ENCODE measurements around the gene SNPH. TPM values are rescaled to one million over a fixed set of nuclear protein-coding genes. Genes with fewer than 3 reads are reported as not detected.

The SNPH gene
- total and polyA plus RNA-seq, 2 of the 8 experiments (the other 6 are each of a cell fraction or from before 2014, with no cell fraction given), result 0.98 to 4.9 TPM

GRCh38 chr20:1265916-1266166 lies 253 bp upstream of the SNPH start (continued):
- TF ChIP-seq BCL11A (IDR thresholded peaks at IDR 0.05; ENCODE audit: low read depth in 2 of 2, low read length in 2 of 2), result no peak
- peak in 1 of 2 experiments; percentile 72; a peak in 1 of 4 replicates for TF ChIP-seq HDAC2 (IDR thresholded peaks at IDR 0.05; ENCODE audit: borderline replicate concordance in 1 of 2, low read depth in 2 of 2, low read length in 2 of 2)
- TF ChIP-seq SP2 (IDR thresholded peaks at IDR 0.05; ENCODE audit: low read length), result no peak
- no peak for TF ChIP-seq JUN (IDR thresholded peaks at IDR 0.05; ENCODE audit: low read depth, low read length)

All from H1 (cell line).